Psoas muscle (tissue), 8 donors: Measurements from ENCODE around the gene JUP. TPM values are rescaled to one million over a fixed set of nuclear protein-coding genes. Genes with fewer than 3 reads are reported as not detected.

Experiments used
- ATAC-seq, 4 donors: fragments of 200-7000 bp; cut with Tn5 transposase; one replicate each; pipeline ENCODE4 v1.9.1; 2020; ENCODE audit warnings: moderate library complexity in 3 of 4, mild to moderate bottlenecking in 2 of 4
- DNase-seq, 2 donors: peaks; one replicate each; pipeline ENCODE4 v3.0.0-alpha.2; 2020
- H3K27ac ChIP-seq: fragments of 200-600 bp; one replicate; pipeline ENCODE4 v1.8.0; 2022
- H3K27me3 ChIP-seq, 3 donors: fragments of 200-600 bp in 1 of 3; one replicate each; pipeline versions ENCODE4 v1.6.1 to v1.8.0; 2013 to 2022; ENCODE audit warnings: low read length in 2 of 3, mild to moderate bottlenecking in 2 of 3, moderate library complexity in 1 of 3; ENCODE audit not compliant: insufficient read depth in 3 of 3
- H3K36me3 ChIP-seq, 2 donors: fragments of 200-600 bp in 1 of 2; one replicate each; pipeline versions ENCODE4 v1.6.1 to v1.8.0; 2013 to 2022; ENCODE audit warnings: low read depth in 1 of 2, mild to moderate bottlenecking in 1 of 2, moderate library complexity in 1 of 2; ENCODE audit not compliant: insufficient read depth in 1 of 2
- H3K4me1 ChIP-seq: fragments of 200-600 bp; one replicate; pipeline ENCODE4 v1.8.0; 2022
- H3K4me3 ChIP-seq: fragments of 200-600 bp; one replicate; pipeline ENCODE4 v1.8.0; 2022; ENCODE audit warnings: mild to moderate bottlenecking
- H3K9me3 ChIP-seq: fragments of 200-600 bp; one replicate; pipeline ENCODE4 v1.8.0; 2022
- WGBS, 3 donors: extraction: QIAGEN DNeasy Blood & Tissue Kit; methylation state at CpG; one replicate each; pipeline versions ENCODE4 v1.1.6 to v1.1.7; 2013; 5-methylcytosine and 5-hydroxymethylcytosine counted together
- intact Hi-C, 2 donors: fragments of 100-400 bp; cut with DNase I; formaldehyde crosslinking; loops; one replicate each; pipeline versions ENCODE4 v1.11.0 to v1.14.2; 2022
- polyA plus RNA-seq, 3 donors: library from polyadenylated mRNA; stranded (reverse); fragments of 200-250 nt; gene quantifications; one replicate each; pipeline ENCODE4 v1.2.3, GENCODE V29; 2013
- total RNA-seq, 4 donors: library from RNA; stranded (reverse); fragmentation: NEBNext Ultra II Directional in 2 of 4; extraction: Animal tissue kit (Norgen Biotek cat#: 25700) in 2 of 4; gene quantifications; one replicate each; pipeline versions ENCODE4 v1.2.1 to v1.2.4, GENCODE V29; 2021 to 2023
- TF ChIP-seq, protein P1 (sequence below): fragments of 200-600 bp; IDR thresholded peaks from one replicate; pipeline ENCODE4 v1.8.0; 2022; ENCODE audit warnings: antibody characterized with exemption
- donor health status: healthy with polysubstance abuse.
- donor health status: DM: no; HTN: no; CAD: no; lungs with moderate emphysema.
- donor health status: Bipolar disorder and iron deficiency.
- donor health status: healthy.
- donor health status: DM: yes; HTN: yes; CAD: no.
- donor health status: DM: no; HTN: no; CAD: no.
- donor health status: DM: no; HTN: no; CAD: no.
- donor health status: DM: yes; HTN: yes; CAD: no.

Gene JUP
- total and polyA plus RNA-seq, 7 donors = 9.4 to 55.0 (median 30.3) TPM

DNA sequence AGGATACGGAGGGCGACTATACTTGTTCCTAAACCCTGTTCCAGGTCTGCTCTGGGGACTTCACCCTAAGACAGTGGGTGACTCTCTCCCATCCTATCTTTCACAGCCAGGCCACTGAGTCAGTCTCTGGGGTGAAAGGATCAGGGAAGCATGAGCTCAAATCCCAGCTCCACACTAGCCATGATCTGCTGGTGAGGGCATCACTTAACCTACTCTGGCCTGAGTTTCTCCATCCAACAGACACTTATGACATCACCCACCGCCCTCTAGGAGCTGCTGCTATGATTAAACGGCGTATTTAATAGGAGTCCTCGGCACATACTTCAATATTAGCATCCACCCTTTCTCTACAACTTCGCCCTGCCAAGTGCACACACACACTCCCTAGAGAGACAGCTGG, 64.3 kb downstream of the JUP start:
- Histone ChIP-seq H3K4me3 (no peak overlapping the region), H3K27ac (no peak overlapping the region), H3K4me1 (no peaks in the 10 kb centered on the region), H3K9me3 (no peaks in the 10 kb centered on the region), H3K36me3 (no peaks in the 10 kb centered on the region), H3K27me3 (no peaks in the 10 kb centered on the region)
- no peak for DNase-seq
- TF ChIP-seq, protein P1, sequence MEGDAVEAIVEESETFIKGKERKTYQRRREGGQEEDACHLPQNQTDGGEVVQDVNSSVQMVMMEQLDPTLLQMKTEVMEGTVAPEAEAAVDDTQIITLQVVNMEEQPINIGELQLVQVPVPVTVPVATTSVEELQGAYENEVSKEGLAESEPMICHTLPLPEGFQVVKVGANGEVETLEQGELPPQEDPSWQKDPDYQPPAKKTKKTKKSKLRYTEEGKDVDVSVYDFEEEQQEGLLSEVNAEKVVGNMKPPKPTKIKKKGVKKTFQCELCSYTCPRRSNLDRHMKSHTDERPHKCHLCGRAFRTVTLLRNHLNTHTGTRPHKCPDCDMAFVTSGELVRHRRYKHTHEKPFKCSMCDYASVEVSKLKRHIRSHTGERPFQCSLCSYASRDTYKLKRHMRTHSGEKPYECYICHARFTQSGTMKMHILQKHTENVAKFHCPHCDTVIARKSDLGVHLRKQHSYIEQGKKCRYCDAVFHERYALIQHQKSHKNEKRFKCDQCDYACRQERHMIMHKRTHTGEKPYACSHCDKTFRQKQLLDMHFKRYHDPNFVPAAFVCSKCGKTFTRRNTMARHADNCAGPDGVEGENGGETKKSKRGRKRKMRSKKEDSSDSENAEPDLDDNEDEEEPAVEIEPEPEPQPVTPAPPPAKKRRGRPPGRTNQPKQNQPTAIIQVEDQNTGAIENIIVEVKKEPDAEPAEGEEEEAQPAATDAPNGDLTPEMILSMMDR = no peak
- intact Hi-C loops = no loop called here
- 88 to 92% (median 88%) methylated on average over 7 of the region's 7 CpGs for WGBS, 3 donors
- ATAC-seq = no peak

DNA sequence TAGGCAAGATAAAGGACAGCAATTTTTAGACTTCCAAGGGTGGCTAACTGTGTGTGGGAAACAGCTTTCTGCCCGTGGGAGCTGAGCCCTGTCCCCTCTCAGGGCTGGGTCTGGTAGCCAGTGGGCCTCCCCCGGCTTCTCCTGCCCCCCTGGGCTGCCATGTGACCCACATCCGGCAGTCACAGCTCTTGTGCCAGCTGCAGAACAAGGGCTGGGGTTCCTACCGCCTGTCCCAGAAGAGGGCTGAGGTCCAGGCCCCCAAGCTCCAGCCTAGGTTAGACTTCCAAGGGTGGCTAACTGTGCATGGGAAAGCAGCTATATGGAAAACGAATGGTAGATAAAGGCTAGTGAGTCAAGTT, 68.2 kb downstream of the JUP start:
- H3K36me3 ChIP-seq = no peaks in the 10 kb centered on the region
- H3K27ac ChIP-seq = no peak overlapping the region
- WGBS, 3 donors = 27 to 54% (median 38%) methylated on average over 5 of the region's 5 CpGs
- ATAC-seq = no peak
- no peak for DNase-seq
- no peaks in the 10 kb centered on the region for H3K4me1 ChIP-seq
- no peaks in the 10 kb centered on the region for H3K27me3 ChIP-seq
- intact Hi-C loops = no loop called here
- TF ChIP-seq, protein P1 = no peak
- H3K4me3 ChIP-seq = no peak overlapping the region
- H3K9me3 ChIP-seq = no peaks in the 10 kb centered on the region

DNA sequence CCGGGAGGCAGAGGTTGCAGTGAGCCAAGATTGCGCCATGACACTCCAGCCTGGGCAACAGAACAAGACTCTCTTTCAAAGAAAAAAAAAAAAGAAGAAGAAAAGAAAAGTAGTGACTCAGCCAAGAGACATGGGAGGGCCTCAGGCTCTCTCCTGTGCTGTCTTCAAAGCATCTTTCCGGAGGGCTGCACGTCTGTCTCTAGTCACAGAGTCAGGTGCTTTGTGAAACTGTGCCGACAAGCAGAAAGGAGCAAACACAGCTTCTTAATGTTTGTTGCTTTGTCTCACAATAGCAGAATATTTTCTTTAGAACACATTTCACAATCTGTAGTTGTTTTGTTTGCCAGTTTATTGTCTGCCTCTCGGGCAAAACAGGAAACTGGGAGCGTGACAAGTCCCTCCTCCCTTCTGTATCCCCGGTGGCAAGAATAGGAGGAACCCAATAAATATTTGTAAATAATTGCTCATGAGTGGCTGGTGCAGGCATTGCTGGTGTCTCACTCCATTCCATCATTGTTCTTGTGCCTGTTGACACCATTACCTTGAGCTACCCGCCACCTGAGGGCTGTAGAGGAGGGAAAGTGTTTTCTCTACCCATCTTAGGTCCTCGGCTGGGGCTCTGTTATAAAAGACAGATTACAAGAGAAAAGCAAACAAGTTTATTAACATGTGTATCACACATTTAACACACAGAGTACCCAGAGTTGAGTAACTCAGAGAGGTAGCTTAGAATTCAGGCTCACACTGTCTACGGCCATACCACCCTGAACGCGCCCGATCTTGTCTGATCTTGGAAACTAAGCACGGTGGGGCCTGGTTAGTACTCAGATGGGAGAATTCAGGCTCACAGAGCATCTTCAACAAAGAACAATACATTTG, 68.9 kb downstream of the JUP start:
- TF ChIP-seq, protein P1 = no peak
- no peaks in the 10 kb centered on the region for H3K9me3 ChIP-seq
- no peaks in the 10 kb centered on the region for H3K36me3 ChIP-seq
- H3K4me3 ChIP-seq = no peak overlapping the region
- H3K27ac ChIP-seq = no peak overlapping the region
- DNase-seq (no peak), ATAC-seq (peak in 1 of 4 donors; percentile 37)
- WGBS, 3 donors = 58 to 66% (median 60%) methylated on average over 15 of the region's 15 CpGs
- intact Hi-C loops = no loop called here
- no peaks in the 10 kb centered on the region for H3K4me1 ChIP-seq
- H3K27me3 ChIP-seq = no peaks in the 10 kb centered on the region

DNA sequence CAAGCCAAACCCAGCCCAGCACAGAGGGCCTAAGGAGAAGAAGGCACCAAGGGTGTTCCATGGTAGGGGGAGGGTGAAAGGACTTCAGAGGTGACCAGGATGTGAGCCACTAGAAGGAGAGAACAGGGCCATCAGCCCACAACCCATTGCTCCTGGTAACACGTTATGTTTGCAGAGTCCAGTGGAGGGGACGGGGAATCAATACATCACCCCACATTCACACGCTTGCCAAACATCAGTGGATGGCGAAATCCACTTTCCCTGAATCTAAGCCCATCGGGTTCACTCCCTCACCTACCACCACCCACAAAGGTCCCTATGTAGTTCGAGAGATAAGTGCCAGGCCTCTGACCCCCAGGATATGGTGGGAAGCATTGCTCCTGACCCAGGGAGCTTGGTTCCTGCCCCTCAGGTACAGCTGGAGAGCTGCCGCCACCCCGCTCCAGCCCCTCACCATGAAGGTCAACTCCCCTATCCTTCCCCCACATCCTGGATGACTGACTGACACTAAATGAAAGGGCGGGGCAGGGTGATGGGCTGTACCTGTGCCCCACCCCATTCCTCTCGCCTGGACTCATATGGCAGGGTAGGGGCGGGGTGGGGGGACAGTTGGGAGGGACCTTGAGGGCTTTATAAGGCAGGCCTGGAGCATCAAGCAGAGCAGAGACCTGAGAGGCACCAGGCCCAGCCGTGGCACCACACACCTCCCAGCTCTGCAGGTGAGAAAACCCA, 74.7 kb downstream of the JUP start, which contains the start of gene GAST:
Gene GAST, plus strand, starts transcription at position 663 of the 732 bp plus-strand sequence. CDS start 3,106 bp downstream, outside the sequence.
- no peaks in the 10 kb centered on the region for H3K4me1 ChIP-seq
- no peaks in the 10 kb centered on the region for H3K36me3 ChIP-seq
- intact Hi-C loops = no loop called here
- 89 to 92% (median 91%) methylated on average over 12 of the region's 12 CpGs for WGBS, 3 donors
- TF ChIP-seq, protein P1 = no peak
- no peaks in the 10 kb centered on the region for H3K27me3 ChIP-seq
- no peak for ATAC-seq
- DNase-seq = no peak
- no peak within 1 kb of the TSS for H3K4me3 ChIP-seq
- no peak within 1 kb of the TSS for H3K27ac ChIP-seq
- H3K9me3 ChIP-seq = no peaks in the 10 kb centered on the region
